HG02884 (cell line): ENCODE data around the gene MIOS.

Source experiments
- ATAC-seq: cut with Tn5 transposase; IDR thresholded peaks from one replicate; pipeline ENCODE4 v1.9.1; 2021; ENCODE audit warnings: mild to moderate bottlenecking, moderate library complexity; ENCODE audit not compliant: unreplicated experiment

The MIOS gene

DNA sequence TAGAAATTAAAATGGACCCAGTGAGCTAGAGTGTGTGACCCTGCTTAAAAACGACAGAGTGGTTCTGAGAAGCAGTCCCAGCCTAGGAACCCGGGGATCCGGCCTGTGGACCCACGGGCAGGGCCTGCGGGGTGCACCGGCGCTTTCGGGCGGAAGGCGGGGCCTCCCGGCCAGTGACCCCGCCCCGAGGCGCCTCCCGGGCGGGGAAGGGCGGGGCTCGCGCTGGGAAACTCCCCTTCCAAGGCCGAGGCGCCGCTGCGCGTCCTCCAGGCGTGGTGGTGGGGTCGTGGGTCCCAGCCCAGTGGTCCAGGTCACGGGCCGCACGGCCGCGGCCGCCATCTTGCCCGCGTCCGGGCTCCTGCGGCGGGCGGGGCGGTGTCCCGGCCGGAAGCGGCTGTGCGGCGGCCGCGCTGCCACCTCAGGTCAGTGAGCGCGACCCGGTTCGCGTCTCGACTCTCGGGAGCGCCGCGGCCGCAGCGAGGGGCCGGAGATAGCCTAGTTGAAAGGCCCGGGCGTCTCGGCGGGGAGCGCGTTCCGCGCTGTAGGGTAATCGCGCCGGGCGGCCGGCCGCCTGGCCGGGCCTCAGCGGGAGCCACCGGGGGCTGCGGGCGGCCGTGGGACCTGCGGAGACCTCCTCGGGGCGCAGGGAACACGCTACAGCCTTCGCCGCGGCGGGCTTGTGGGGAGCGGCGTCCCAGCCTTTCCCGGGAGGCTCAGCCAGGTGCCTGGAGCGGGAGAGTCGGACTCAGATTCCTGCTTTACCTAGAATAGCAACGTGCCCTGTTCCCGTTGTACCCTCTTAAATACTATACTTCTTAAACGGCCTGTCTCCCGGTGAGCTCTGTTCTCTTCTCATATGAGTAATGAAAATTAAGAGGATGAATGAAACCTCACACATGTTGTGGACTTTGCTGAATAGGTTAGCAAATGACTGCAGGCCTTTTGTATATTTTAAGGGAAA, at the start of gene MIOS:
TSS of gene MIOS (plus strand) at position 234 of the 961 bp plus-strand sequence. CDS start 5,592 bp downstream, outside the sequence.
- peak; percentile 59 for ATAC-seq

GRCh38 chr7:7517754-7518153, 48.9 kb upstream of the MIOS start:
- no peak for ATAC-seq

DNA sequence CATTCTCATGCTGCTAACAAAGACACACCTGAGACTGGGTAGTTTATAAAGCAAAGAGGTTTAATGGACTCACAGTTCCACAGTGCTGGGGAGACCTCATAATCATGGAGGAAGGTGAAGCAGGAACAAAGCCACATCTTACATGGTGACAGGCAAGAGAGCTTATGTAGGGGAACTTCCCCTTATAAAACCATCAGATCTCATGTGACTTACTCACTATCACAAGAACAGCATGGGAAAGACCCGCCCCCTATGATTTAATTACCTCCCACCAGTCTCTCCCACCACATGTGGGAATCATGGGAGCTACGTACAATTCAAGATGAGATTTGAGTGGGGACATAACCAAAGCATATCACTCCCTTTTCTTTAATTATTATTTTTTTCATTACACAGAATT, 47.6 kb upstream of the MIOS start:
- no peak for ATAC-seq

- no peak for ATAC-seq
Observed at GRCh38 chr7:7519528-7519927, 47.2 kb upstream of the MIOS start.

DNA sequence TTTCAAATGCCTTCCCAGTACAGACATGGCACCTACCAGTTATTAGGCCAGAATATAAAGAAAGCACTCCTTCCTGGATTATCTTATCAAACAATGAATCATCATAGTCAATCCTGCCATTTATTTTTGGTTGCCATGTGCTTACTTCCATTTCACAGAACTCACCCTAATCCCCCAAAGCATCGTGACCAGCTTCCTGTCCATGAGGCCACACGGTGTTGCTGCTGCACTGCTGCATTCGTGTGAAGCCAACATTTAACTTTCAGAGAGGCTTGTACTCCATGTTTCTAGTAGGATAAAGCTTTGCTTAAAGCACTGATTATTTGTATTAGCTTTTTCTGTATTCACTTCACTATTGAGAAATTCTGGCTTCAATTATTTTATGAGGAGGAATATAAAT, 45.4 kb upstream of the MIOS start:
- ATAC-seq: no peak

DNA sequence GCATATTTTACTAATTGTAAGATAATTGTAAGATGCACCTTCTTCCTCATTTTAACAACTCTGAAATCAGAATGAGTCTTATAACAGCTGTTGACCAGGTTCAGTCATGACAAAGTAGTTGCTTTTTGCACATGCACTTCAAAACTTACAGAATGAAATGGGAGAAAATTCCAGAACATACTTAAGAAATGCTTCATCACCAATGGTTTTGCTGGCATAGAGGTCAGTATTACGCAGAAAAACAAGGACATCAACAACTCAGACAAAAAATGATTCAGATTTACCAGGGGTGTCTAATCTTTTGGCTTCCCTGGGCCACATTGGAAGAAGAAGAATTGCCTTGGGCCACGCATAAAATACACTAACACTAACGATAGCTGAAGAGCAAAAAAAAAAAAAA, 44.3 kb upstream of the MIOS start:
- no peak for ATAC-seq

GRCh38 chr7:7524121-7524520, 42.6 kb upstream of the MIOS start:
- no peak for ATAC-seq

DNA sequence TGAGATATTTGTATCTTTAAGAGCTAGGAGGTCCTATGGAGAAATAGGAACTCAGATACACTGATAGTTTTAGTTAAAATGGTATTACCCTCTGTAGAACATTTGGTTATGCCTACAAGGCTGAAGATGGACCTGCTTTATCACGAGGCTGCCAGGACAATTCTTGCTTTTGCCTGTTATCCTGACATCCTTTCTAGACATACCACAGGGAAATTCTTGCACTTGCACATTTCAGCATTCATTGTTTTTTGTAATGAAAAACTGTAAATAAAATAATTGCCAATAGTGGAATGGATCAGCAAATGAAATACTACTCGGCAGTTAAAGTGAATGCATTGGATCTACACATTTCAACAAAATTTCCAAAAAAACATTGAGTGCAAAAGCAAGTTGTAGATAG, 40.7 kb upstream of the MIOS start:
- no peak for ATAC-seq

- no peak for ATAC-seq
Observed at GRCh38 chr7:7527047-7527446, 39.6 kb upstream of the MIOS start.

GRCh38 chr7:7529328-7529727, 37.4 kb upstream of the MIOS start:
- no peak for ATAC-seq

GRCh38 chr7:7533831-7534430, 32.8 kb upstream of the MIOS start:
- ATAC-seq: no peak

DNA sequence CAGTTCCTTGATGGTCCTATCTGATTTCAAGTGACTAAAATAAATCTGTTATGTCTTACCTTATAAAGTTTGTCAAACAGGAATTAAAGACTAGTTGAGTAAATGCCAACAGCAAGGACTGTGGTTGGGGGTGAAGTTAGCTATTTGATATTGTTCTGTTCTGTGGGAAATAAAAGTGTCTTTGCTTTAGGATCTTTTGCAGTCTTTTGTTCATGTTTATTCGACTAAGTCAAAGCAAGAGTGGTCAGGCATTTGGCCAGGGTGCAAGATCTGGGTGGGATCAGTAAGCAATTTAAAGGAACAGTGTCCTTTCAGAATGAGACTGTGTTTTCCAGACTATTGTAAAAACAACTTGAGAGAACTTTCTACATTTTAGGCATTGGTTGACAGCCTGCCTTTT, 31.0 kb upstream of the MIOS start, which contains the start of gene COL28A1:
TSS of gene COL28A1 (minus strand) at position 183 of the 400 bp plus-strand sequence. CDS start 2,998 bp downstream, outside the sequence.
- no peak for ATAC-seq

GRCh38 chr7:7536396-7537019, 30.2 kb upstream of the MIOS start:
- ATAC-seq: no peak

GRCh38 chr7:7537711-7538110, 29.0 kb upstream of the MIOS start:
- ATAC-seq: no peak

GRCh38 chr7:7539152-7539551, 27.5 kb upstream of the MIOS start:
- ATAC-seq: no peak

DNA sequence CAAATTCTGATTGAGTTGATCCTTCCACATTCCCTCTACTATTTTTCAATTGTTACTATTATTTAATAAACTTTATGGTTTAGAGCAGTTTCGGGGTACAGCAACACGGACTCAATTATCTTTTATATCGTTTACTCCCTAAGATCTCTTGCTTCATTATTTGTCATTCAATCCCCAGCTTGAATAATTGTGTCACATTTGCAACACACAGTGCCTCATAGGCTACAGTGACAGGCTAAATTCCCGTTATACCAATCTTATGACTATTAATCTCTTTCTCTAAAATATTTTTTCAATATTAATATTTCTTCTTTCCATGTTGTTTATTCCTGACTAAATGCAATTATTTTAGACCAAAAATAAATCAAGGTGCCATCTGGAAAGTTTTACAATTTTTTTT, 27.0 kb upstream of the MIOS start:
- ATAC-seq: no peak

DNA sequence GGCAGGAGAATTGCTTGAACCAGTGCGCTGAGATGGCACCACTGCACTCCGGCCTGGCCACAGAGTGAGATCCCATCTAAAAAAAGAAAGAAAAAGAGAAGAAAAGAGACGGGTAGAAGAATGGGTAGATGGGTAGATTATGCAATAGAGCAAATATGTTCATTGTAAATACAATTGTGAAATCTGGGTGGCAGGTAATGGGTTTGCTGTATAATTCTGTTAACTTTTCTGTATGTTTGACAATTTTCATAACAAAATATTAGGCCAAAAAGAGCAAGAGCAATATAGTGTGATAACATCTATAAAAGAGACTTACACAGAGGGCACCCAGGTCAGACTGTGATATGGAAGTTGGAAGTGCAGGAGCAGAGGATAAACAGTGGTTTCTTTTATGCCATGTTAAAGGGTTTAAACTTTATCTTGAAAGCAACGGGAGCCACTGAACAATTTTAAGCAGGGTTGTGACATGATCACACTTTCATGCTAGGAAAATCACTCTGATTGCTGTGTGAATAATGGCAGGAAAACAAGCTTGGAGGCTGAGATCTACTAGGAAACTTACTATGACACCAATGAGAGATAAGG, 24.3 kb upstream of the MIOS start:
- no peak for ATAC-seq

DNA sequence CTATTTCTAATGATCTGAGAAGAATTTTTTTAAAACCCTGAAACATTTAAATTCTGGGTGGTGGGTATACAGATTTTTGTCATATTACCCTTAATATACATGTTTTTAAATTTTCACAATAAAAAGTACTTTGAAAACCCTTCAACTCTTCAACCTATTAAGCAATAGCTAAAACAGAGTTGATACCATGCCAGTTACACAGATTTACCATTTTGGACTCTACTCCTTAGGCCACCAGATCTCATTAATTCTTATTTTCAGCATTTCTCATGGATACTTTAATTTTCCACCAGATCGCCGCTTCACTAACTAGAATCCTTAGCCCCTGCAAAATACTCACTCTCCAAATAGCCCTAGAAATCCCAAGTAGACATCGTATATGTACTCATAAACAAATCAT, 18.3 kb upstream of the MIOS start:
- ATAC-seq: no peak

GRCh38 chr7:7550663-7551062, 16.0 kb upstream of the MIOS start:
- ATAC-seq: no peak

DNA sequence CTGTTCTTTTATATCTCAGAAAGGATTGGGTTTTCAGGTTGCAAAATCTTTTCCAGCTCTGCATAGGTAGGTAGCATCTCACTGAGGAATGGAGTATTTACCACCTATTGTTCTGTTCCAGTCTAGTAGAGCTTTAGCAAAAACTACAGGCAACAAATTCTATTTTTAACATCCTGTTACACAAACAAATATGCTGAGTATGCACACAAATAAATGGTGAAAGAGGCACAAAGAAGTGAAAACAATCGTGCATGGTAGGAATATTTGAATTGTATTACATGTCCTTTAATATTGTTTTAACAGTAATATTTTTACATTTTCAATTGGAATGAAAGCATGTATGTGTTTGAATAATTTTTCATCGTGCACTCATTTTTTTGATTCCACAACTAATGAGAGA, 14.5 kb upstream of the MIOS start:
- ATAC-seq: no peak

DNA sequence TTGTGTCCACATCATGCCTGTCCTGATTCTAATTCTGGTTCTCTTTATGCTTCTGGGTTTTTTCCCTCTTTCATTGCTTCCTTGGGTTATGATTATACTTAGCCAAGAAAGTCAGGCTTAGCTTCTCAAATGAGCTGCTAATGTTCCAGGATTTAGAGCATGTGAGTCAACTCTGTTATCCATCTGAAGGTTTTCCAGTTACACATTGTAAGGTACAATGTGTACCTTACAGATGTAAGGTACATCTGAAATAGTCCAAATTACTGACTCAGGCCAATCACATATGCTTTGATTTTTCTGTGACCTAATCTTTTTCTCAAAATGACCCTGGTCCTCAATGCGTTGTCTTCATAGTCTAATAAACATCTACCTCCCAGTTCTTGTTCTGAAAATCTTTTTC, 13.3 kb upstream of the MIOS start:
- no peak for ATAC-seq
